HAP-1 (cell line): Measurements from ENCODE around the gene DNAJB5.
"Not testable (repeated sequence)": the region's sequence is repeated elsewhere in the genome, so short reads cannot be mapped to it uniquely, and the experiment has no call there.

Experiments
- DNase-seq, 2 experiments: peaks; one replicate each; pipeline ENCODE4 v3.0.0-alpha.2; 2016 to 2020; ENCODE audit warnings: low spot score in 2 of 2
- H3K27me3 ChIP-seq: fragments of 250-450 bp; sonication (Bioruptor Pico); 2 replicates; pipeline ENCODE4 v1.5.1; 2020; ENCODE audit warnings: low read depth, mild to moderate bottlenecking, moderate library complexity
- H3K36me3 ChIP-seq: fragments of 250-450 bp; sonication (Bioruptor Pico); replicated peaks from 2 replicates; pipeline ENCODE4 v1.5.1; 2020; ENCODE audit warnings: mild to moderate bottlenecking
- H3K4me1 ChIP-seq: fragments of 250-450 bp; sonication (Bioruptor Pico); 2 replicates; pipeline ENCODE4 v1.5.1; 2020; ENCODE audit warnings: mild to moderate bottlenecking
- H3K4me3 ChIP-seq: fragments of 250-450 bp; sonication (Bioruptor Pico); 2 replicates; pipeline ENCODE4 v1.5.1; 2020; ENCODE audit warnings: mild to moderate bottlenecking, moderate library complexity
- H3K9me3 ChIP-seq: fragments of 250-450 bp; sonication (Bioruptor Pico); 2 replicates; pipeline ENCODE4 v1.5.1; 2020; ENCODE audit warnings: mild to moderate bottlenecking, moderate library complexity
- in situ Hi-C: fragments of 300-500 bp; cut with MboI; formaldehyde crosslinking; loops from 3 replicates; pipeline ENCODE4 v1.14.3; 2020; ENCODE audit warnings: low sequenced_read_pairs, inconsistent platforms, mixed read lengths

Gene DNAJB5

DNA sequence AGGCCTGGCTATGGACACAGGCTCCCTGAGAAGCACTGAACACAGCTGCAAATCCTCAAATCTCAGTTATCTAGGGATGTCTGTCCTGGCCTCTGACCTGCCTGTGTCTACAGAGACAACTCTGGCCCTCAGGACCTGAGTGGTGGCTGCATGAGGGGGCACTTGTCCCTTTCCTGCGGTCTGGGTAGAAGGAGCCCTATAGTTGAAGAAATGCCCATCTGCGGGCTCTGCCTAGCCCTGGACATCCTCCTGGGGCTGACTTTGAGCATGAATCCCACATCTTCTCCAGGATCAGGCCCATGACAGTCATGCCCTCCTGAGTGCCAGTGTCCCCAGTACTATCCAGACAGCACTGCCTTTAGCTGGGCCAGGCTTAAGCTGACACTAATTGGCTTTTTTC, 10.0 kb downstream of the DNAJB5 start:
- DNase-seq, result no peak
- no peak overlapping the region for H3K4me3 ChIP-seq
- H3K9me3 ChIP-seq, result no peaks in the 10 kb centered on the region
- H3K27me3 ChIP-seq, result no peaks in the 10 kb centered on the region
- in situ Hi-C loops, result no loop called here
- H3K36me3 ChIP-seq, result peaks cover 5% of the 10 kb centered on the region
- no peaks in the 10 kb centered on the region for H3K4me1 ChIP-seq

DNA sequence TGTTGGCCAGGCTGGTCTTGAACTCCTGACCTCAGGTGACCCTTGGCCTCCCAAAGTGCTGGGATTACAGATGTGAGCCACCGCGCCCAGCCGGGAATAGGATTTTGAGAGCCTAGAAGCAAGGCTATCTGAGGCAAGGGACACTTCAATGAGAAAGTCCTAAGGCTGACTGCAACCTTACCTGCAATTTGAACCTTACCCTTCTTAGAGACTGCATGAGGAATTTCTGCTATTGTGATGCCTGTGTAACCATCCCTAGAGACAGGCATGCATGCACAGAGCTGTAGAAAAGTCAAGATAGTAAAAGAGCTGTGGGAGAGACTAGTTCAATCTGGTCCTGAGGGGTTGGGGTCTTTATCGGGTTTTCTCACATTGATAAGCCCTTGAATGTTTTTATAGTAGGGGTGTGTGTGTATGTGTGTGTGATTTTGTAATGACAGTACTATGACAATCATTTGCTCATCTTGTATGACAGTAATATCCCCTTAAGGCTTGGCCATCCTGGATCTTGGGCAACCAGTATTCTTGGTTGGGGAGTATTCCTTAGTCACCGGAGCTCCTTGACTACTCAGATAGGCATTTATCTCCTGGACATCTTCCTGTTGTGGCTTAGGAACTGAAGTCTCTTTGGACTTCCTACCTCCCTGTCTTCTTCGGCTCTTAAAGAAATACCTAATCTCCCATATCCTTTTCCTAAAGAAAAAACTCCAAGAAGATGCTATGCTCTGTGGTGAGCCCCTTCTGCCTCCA, 11.2 kb downstream of the DNAJB5 start:
- Histone ChIP-seq H3K27me3 (no peaks in the 10 kb centered on the region), H3K9me3 (no peaks in the 10 kb centered on the region), H3K36me3 (peaks cover 5% of the 10 kb centered on the region), H3K4me3 (no peak overlapping the region), H3K4me1 (no peaks in the 10 kb centered on the region)
- no peak for DNase-seq
- in situ Hi-C loops, result no loop called here

DNA sequence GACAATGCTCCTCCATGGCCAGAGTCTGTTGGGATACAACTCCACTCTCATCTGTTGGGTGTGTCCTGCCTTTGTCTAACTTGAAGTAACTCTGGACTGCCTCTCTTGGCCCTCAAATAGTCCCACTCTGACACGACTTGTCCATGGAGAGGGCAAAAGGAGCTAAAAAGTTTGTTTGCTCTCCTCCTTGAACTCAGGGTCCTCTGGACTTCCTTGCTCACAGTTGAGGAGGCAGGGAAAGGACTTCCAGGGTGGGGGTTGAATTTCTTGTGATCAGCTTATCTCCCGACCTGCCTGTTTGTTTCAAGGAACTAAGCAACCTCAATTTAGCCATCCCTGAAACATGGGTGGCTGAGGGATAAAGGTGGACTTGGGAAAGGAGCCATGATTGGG, 11.7 kb downstream of the DNAJB5 start:
- H3K9me3 ChIP-seq, result no peaks in the 10 kb centered on the region
- DNase-seq, result no peak
- H3K4me3 ChIP-seq, result no peak overlapping the region
- H3K27me3 ChIP-seq, result no peaks in the 10 kb centered on the region
- peaks cover 5% of the 10 kb centered on the region for H3K36me3 ChIP-seq
- no peaks in the 10 kb centered on the region for H3K4me1 ChIP-seq
- in situ Hi-C loops, result no loop called here

DNA sequence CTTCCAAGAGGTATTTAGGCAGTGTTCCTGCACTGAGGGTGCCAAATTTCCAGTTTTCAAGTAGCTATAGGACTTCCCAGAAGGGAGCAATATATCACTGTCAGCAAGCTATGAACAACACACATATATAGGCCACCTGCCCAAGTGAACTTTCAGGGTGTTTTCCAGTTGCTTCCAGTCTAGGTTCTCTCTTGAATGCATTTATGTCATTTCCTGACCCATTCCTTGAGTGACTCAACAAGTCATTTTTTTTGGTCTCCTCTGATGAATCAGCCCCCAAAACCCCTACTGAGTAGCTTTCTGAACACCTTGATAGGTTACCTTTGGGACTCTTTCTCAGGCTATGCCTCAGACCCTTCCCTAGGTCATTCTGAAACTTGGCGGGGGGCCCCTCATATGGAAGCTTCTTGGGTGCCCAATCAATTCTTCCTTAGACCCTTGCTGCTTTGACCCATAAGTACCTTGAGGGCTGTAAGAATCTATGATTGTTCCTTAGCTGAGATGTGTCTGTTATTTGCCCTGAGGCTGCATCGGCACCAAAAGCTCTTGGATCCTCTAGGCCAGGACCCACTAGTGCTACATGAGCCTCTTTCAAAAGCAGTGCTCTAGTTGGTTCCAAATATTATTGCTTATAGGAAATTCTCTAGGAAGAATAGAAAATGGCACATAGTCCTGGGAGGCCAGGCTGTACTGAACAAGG, 12.4 kb downstream of the DNAJB5 start:
- Histone ChIP-seq H3K9me3 (no peaks in the 10 kb centered on the region), H3K27me3 (no peaks in the 10 kb centered on the region), H3K4me3 (no peak overlapping the region), H3K4me1 (no peaks in the 10 kb centered on the region), H3K36me3 (peaks cover under 1% of the 10 kb centered on the region; the same call in 1 of the 2 replicates)
- in situ Hi-C loops, result no loop called here
- DNase-seq, result no peak

DNA sequence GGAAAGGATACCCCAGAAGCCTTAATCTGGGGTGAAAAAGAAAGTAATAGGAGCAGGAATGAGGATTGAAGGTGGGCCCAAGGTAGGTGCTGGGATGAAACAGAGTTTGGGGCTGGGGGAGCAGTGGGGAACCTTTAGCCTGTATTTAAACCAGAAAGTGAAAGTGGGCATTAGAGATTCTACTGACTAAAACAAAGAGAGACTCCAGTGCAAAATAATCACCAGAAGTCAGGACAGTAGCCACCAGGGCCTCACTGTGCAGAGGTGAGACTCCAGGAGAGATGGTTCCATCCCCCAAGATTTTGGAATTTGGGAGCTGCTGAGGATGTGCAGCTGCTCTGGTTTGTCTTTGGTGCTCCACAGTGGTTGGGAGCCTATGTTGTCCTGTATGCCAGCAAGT, 13.1 kb downstream of the DNAJB5 start:
- no peaks in the 10 kb centered on the region for H3K4me1 ChIP-seq
- H3K9me3 ChIP-seq, result no peaks in the 10 kb centered on the region
- no peaks in the 10 kb centered on the region for H3K36me3 ChIP-seq
- no peak overlapping the region for H3K4me3 ChIP-seq
- no peak for DNase-seq
- in situ Hi-C loops, result no loop called here
- no peaks in the 10 kb centered on the region for H3K27me3 ChIP-seq

DNA sequence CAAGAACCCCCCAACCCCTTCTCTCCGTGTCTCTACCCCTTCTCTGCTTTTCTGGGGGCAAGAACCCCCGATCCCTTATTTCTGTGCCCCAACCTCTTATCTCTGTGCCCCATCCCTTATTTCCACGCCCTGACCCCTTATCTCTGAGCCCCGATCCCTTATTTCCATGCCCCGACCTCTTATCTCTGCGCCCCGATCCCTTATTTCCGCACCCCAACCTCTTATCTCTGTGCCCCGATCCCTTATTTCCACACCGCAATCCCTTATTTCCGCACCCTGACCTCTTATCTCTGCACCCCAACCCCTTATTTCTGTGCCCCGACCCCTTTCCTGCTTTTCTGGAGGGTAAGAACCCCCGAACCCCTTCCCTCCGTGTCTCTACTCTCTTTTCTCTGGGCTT, 14.8 kb downstream of the DNAJB5 start:
- H3K36me3 ChIP-seq, H3K27me3 ChIP-seq, DNase-seq, H3K9me3 ChIP-seq, in situ Hi-C loops, H3K4me1 ChIP-seq, H3K4me3 ChIP-seq: not testable (repeated sequence)

DNA sequence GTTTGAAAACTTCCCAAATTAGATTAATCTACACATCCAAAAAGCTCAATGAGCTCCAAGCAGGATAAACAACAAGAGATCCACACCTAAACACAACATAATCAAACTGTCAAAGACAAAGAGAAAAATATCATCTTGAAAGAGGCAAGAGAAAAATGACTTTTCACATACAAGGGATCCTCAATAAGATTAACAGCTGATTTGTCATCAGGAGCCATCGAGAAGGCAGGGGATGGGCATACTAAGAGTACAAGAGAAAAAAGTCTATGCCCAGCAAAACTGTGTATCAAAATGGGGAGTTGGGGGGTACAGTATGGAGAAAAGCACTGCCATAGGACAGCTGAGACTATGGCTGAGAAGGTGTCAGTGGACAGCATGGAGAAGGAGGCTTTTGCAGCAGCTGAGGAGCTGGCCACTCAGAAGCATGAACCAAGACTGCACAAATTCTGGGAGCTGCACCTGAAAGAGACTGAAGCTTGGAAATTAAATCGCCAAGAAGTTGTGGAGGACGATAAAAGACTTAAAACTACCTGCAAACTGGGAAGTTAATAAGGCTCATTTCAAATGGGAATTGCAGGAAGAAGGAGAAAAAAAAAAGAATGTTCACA, 20.9 kb downstream of the DNAJB5 start:
- H3K9me3 ChIP-seq, result no peaks in the 10 kb centered on the region; the same call in 1 of the 2 replicates
- H3K4me3 ChIP-seq, result no peak overlapping the region
- in situ Hi-C loops, result no loop called here
- DNase-seq, result no peak
- H3K36me3 ChIP-seq, result no peaks in the 10 kb centered on the region
- no peaks in the 10 kb centered on the region for H3K27me3 ChIP-seq
- H3K4me1 ChIP-seq, result no peaks in the 10 kb centered on the region

DNA sequence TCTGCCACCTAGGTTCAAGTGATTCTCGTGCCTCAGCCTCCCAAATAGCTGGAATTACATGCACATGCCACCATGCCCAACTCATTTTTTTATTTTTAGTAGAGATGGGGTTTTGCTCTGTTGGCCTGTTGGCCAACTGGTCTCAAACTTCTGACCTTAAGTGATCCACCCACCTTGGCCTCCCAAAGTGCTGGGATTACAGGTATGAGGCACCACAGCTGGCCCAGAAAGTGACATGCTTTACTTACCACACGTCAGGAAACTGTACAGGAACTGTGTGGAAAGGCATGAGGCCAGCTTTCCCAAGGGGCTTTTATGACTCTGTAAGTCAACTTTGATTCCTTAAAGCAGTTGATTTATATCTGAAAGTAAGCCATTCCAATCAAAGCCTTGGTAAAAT, 25.0 kb downstream of the DNAJB5 start:
- DNase-seq, result no peak
- Histone ChIP-seq H3K9me3 (peaks cover 2% of the 10 kb centered on the region; the same call in 1 of the 2 replicates), H3K36me3 (no peaks in the 10 kb centered on the region), H3K4me1 (no peaks in the 10 kb centered on the region), H3K4me3 (no peak overlapping the region), H3K27me3 (no peaks in the 10 kb centered on the region)
- in situ Hi-C loops, result no loop called here

DNA sequence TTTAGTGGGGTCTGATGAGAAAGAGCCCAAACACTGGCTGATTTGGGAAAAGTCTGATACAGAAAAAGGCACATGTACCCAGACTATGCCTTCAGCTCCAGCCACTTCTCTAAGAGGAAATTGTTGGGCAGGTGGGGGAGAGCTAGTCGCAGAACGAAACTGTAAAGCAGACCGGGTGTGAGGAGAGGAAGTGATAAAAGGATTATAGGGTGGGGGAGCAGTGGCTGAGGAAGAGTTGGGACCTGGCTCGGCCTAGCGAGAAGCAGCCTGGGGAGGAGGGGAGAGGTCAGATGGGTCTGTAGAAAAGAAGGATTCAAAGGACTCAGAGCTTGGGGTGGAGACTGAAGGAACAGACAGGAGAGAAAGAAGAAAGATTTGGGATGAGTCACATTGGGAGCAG, 33.9 kb downstream of the DNAJB5 start:
- H3K9me3 ChIP-seq, H3K27me3 ChIP-seq, DNase-seq, in situ Hi-C loops, H3K4me3 ChIP-seq, H3K36me3 ChIP-seq: not testable (repeated sequence)
- peaks cover 27% of the 10 kb centered on the region for H3K4me1 ChIP-seq

DNA sequence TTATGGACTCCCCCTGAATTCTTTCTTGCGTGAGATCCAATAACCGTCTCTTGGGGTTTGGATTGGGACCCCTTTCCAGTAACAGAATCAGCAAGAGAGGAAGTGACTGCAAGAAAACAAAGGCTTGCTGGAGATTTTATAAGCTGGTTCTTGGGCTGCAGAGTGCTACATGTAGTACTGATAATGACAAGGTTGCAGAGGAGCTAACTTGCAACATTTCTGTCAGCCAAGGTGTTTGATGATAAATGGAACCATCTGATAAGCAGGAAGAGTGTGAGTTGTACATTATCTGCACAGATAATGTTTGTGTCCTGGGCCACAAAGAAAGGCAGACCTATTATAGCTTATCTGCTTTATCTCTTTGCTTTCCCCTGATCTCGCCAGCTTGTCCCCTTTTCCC, 37.1 kb downstream of the DNAJB5 start:
- Histone ChIP-seq H3K36me3 (no peaks in the 10 kb centered on the region), H3K4me3 (no peak overlapping the region), H3K4me1 (peaks cover 27% of the 10 kb centered on the region), H3K27me3 (no peaks in the 10 kb centered on the region), H3K9me3 (no peaks in the 10 kb centered on the region)
- DNase-seq, result peak; percentile 19 to 32
- in situ Hi-C loops, result no loop called here

DNA sequence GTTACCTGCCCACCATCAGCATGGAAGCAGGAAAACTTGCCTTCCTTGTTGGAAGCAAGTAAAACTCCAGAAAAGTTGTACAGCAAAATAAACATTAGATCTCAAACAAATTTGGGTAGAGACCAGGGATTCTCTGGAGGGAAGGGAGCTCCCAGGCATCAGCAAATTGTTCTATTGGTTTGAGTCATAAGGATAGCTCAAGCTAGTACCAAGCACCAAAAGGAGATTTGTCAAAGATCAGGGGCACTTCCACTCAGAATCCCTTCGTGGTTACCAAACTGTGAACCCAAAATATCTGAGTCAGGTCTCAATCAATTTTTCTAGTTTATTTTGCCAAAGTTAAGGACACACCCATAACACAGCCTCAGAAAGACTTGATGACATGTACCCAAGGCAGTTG, 37.8 kb downstream of the DNAJB5 start:
- H3K27me3 ChIP-seq, result no peaks in the 10 kb centered on the region
- DNase-seq, result no peak
- H3K36me3 ChIP-seq, result no peaks in the 10 kb centered on the region
- H3K4me1 ChIP-seq, result peaks cover 27% of the 10 kb centered on the region
- no peak overlapping the region for H3K4me3 ChIP-seq
- in situ Hi-C loops, result no loop called here
- H3K9me3 ChIP-seq, result no peaks in the 10 kb centered on the region

DNA sequence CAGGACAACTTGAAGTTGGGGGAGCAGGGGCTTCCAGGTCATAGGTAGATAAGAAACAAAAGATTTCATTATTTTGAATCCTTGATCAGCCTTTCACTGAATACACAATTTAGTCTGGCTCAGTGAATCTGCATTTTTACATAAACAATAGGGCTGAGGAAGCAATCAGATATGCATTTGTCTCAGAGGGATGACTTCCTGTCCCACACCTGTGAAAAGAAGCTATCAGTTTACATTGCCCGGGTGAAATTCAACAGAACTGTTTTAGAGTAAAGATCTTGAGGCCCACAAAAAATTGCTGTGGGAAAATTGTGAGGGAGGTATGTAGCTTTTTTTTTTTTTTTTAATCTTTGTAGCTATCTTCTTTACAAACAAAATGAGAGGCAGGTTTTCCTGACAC, 38.3 kb downstream of the DNAJB5 start:
- Histone ChIP-seq H3K9me3 (no peaks in the 10 kb centered on the region), H3K36me3 (no peaks in the 10 kb centered on the region), H3K4me1 (peaks cover 27% of the 10 kb centered on the region), H3K27me3 (no peaks in the 10 kb centered on the region), H3K4me3 (no peak overlapping the region)
- DNase-seq, result no peak
- in situ Hi-C loops, result no loop called here

DNA sequence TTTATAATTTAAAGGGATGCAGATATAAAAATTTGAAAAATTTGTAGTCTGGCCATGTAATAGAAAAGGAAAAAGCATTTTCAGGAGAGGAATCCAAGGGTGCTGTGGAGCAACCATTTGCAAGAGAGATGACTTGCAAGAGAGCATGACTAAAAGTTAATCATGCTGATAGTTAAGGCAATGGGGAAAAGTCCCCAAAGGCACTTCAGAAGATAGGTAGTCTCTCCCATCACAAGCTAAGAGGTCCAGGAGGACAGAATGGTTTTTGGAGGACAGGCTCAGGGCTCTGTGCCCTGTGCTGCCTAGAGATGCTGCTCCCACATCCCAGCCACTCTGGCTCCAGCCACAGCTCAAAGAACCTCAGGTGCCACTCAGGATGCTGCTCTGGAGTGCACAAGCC, 38.8 kb downstream of the DNAJB5 start:
- no peaks in the 10 kb centered on the region for H3K9me3 ChIP-seq
- in situ Hi-C loops, result no loop called here
- H3K4me3 ChIP-seq, result no peak overlapping the region
- H3K36me3 ChIP-seq, result no peaks in the 10 kb centered on the region
- peaks cover 27% of the 10 kb centered on the region for H3K4me1 ChIP-seq
- H3K27me3 ChIP-seq, result no peaks in the 10 kb centered on the region
- DNase-seq, result no peak

DNA sequence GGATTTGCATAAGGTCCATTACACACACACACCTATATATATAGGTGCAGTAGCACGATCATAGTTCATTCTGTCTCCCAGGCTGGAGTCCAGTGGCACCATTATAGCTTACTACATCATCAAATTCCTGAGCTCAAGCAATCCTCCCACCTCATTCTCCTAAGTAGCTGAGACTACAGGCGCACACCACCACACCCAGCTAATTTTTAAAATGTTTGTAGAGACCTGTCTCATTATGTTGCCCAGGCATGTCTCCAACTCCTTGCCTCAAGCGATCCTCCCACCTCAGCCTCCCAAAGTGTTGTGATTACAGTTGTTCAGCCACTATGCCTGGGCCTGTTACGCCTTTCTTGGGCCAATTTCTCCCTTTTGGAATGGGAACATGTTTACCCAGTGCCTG, 39.7 kb downstream of the DNAJB5 start:
- no peaks in the 10 kb centered on the region for H3K9me3 ChIP-seq

More for the DNA sequence above, 39.7 kb downstream of the DNAJB5 start:
- no peak overlapping the region for H3K4me3 ChIP-seq
- no peak for DNase-seq
- no peaks in the 10 kb centered on the region for H3K27me3 ChIP-seq
- H3K4me1 ChIP-seq, result peaks cover 27% of the 10 kb centered on the region
- H3K36me3 ChIP-seq, result no peaks in the 10 kb centered on the region
- in situ Hi-C loops, result no loop called here
